ENCODE data around the gene LANCL2.
"Not testable (repeated sequence)": the region's sequence is repeated elsewhere in the genome, so short reads cannot be mapped to it uniquely, and the experiment has no call there.

The LANCL2 gene

GRCh38 chr7:55362927-55363326 is 2.2 kb upstream of the LANCL2 start:
- no peak for DNase-seq (ENCODE audit: low spot score)

GRCh38 chr7:55363386-55364170 is 1.6 kb upstream of the LANCL2 start:
- no peak for DNase-seq (ENCODE audit: low spot score)

- DNase-seq (ENCODE audit: low spot score): peak; percentile 91
Observed at GRCh38 chr7:55365675-55366460, 731 bp downstream of the LANCL2 start.

- DNase-seq (ENCODE audit: low spot score): no peak
Observed at GRCh38 chr7:55366461-55367070, 1.4 kb downstream of the LANCL2 start.

DNA sequence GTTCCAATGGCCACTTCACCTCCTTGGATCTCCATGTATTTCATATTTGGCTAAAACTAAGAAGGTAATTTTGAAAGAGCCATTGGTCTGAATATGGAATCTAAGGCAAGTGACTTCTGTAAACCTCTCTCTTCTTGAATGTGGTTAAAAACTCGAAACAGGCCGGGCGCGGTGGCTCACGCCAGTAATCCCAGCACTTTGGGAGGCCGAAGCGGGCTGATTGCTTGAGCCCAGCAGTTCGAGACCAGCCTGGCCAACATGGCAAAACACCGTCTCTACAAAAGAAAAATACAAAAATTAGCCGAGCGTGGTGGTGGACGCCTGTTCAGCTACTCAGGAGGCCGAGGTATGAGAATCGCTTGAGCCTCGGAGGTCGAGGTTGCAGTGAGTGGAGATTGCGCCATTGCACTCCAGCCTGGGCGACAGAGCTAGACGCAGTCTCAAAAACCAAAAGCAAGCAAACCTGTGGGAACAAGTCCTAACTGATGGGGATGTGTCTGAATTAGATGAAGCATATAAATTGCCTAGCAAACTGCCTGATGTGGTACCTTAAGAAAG is 2.2 kb downstream of the LANCL2 start:
- no peak for DNase-seq (ENCODE audit: low spot score)

GRCh38 chr7:55369427-55370400 is 4.6 kb downstream of the LANCL2 start:
- peak; percentile 47 for DNase-seq (ENCODE audit: low spot score)

GRCh38 chr7:55374213-55374612 is 9.1 kb downstream of the LANCL2 start:
- DNase-seq (ENCODE audit: low spot score): no peak

GRCh38 chr7:55375237-55375636 is 10.1 kb downstream of the LANCL2 start:
- DNase-seq (ENCODE audit: low spot score): no peak

DNA sequence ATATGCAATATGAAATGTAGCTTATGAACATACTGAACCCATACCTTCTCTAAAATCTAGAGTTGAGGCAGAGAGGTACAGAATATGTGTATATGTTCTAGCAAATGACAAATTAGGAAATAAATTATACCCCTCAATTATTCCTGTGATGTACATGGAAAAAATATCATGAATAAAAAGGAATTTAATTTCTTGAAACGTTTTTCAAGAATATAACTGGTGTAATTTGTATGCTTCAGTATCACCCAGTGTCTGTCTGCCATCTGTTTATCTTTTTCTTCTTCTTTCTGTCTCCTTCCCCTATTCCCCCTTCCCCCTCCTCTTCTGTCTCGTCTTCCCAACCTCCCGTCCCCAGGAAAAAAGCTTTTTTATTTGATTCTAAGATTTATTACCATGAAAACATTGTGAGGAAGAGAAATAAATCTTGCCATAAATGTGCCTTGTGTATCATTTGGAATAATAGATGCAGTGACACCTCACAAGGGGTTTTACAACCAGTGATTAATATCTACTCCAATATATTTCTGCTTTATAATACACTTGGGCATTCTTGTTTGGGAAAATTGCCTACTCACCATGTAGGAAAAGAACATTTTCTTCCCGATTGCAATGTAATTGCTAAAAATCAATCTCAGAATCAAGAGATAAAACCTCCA is 12.2 kb downstream of the LANCL2 start:
- no peak for DNase-seq (ENCODE audit: low spot score)

- no peak for DNase-seq (ENCODE audit: low spot score)
Observed at GRCh38 chr7:55379285-55379684, 14.1 kb downstream of the LANCL2 start.

DNA sequence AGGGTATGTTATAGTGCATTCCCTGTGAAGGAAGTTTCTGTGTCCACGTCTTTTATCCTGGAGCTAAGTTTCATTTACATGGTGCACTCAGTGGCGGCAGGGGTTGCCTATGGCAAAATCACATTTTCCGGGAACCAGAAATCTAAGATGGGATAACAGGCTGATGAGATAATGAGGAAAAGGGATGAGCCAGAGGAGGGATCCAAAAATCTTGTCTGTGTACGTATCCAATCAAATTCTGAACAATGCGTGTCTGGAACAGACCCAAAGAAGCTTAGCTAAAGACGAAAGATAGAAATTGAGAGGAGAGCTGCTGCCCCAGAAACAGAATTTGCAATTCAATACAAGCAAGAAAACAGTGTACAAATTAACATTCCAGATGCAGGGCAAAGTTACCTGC is 16.1 kb downstream of the LANCL2 start:
- no peak for DNase-seq (ENCODE audit: low spot score)

DNA sequence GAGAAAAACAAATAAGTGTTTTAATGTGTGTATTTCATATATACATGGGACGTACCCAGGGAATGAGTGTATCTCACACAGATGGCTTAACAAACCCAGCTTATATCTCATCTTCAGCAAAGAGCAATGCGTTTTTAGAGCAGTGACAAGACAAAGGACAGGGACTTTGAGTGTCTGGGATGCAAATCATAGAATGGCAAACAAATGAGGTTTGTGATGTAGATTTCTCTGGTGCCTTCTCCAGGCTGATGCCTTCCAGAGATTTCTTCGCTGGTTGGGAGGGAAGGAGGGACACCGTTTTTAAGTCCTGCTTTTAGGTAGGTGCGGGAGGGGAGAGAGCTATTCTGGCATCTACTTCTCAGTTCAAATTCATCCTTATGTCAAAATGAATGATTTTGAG is 16.6 kb downstream of the LANCL2 start:
- no peak for DNase-seq (ENCODE audit: low spot score)

DNA sequence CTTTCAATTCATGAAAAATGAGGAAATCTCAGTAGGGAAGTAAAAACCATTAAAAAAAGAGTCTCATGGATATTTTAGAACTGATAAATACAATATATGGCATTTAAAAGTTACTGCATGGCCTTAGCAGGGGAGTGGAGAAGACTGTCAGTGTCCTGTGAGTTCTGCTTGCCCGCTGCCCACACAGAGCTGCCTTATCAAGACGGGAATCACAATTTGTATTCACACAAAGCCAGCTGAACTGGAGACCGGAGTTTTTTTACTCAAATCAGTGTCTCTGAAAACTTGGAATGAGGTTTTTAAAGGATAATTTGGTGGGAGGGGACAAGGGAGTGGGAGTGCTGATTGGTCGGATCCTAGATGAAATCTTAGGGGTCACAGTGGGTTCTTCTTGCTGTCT is 17.1 kb downstream of the LANCL2 start:
- DNase-seq (ENCODE audit: low spot score): no peak

- DNase-seq (ENCODE audit: low spot score): no peak
Observed at GRCh38 chr7:55386541-55386940, 21.4 kb downstream of the LANCL2 start.

GRCh38 chr7:55387062-55387965 is 22.2 kb downstream of the LANCL2 start:
- DNase-seq (ENCODE audit: low spot score): no peak

- DNase-seq (ENCODE audit: low spot score): no peak
Observed at GRCh38 chr7:55396233-55396785, 31.2 kb downstream of the LANCL2 start.

GRCh38 chr7:55397617-55398016 is 32.5 kb downstream of the LANCL2 start:
- DNase-seq (ENCODE audit: low spot score): no peak

GRCh38 chr7:55400191-55400590 is 35.1 kb downstream of the LANCL2 start:
- peak; percentile 28 for DNase-seq (ENCODE audit: low spot score)

DNA sequence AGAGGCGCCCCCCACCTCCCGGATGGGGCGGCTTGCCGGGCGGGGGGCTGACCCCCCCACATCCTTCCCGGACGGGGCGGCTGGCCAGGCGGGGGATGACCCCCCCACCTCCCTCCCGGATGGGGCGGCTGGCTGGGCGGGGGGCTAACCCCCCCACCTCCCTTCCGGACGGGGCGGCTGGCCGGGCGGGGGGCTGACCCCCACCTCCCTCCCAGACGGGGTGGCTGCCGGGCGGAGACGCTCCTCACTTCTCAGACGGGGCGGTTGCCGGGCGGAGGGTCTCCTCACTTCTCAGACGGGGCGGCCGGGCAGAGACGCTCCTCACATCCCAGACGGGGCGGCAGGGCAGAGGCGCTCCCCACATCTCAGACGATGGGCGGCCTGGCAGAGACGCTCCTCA is 37.4 kb downstream of the LANCL2 start:
- DNase-seq (ENCODE audit: low spot score): not testable (repeated sequence)

All from hepatic stellate cell (primary cell).